HepG2 (cell line): Measurements from ENCODE around the gene SMG7. TPM values are rescaled to one million over a fixed set of nuclear protein-coding genes. Genes with fewer than 3 reads are reported as not detected.
A peak's percentile ranks its signal among the peaks of the same experiment; 100 is the strongest.

Experiments
- ATAC-seq: fragments of 200-7000 bp; cut with Tn5 transposase; 3 replicates; pipeline ENCODE4 v1.9.1; 2020; ENCODE audit warnings: mild to moderate bottlenecking, moderate library complexity
- BruUV-seq: library from RNA; stranded (reverse); fragments of 400-500 nt; replicated peaks from 2 replicates; lab custom pipeline; 2021; lab: Mats Ljungman, UMichigan
- CTCF ChIA-PET: fragments of 300-600 bp; formaldehyde crosslinking; extraction: SDS; loops from one replicate; lab custom pipeline; 2021; ENCODE audit warnings: low total read pairs, inconsistent platforms, low intra/inter-chr PET ratio; lab: Yijun Ruan, JAX
- POLR2A ChIA-PET: fragments of 350-600 bp; sonication (Branson Sonifier 250); formaldehyde crosslinking; loops from one replicate; lab custom pipeline; 2020; ENCODE audit warnings: antibody characterized with exemption, inconsistent platforms; lab: Yijun Ruan, JAX
- DNase-seq: peaks from one replicate; pipeline ENCODE4 v3.0.0-alpha.2; 2015; ENCODE audit warnings: low spot score
- FAIRE-seq: peaks from 3 replicates; lab custom pipeline; 2011; peaks lifted over from hg19 to GRCh38; lab: Jason Lieb, UNC
- H2AFZ ChIP-seq: one replicate; pipeline ENCODE4 v1.6.1; 2011; ENCODE audit warnings: low read length, inconsistent platforms
- H3K27ac ChIP-seq: fragments of 300-600 bp; 3 replicates; pipeline ENCODE4 v1.8.0; 2011; ENCODE audit warnings: mixed run types, mild to moderate bottlenecking, mixed read lengths, low read length, inconsistent platforms; ENCODE audit not compliant: insufficient read depth; ENCODE audit errors: extremely low read length
- H3K27me3 ChIP-seq, 2 experiments: fragments of 200-600 bp in 1 of 2; 2 replicates in 1 of 2; 3 replicates in 1 of 2; pipeline versions ENCODE4 v1.6.0 to v1.8.0; 2011; ENCODE audit warnings: low read length in 2 of 2, mild to moderate bottlenecking in 2 of 2, moderate library complexity in 2 of 2, inconsistent platforms in 1 of 2; ENCODE audit not compliant: insufficient read depth in 2 of 2, control insufficient read depth in 1 of 2
- H3K36me3 ChIP-seq, 2 experiments: fragments of 200-600 bp in 1 of 2; replicated peaks in 1 of 2; 2 replicates in 1 of 2; 3 replicates in 1 of 2; pipeline versions ENCODE4 v1.5.1 to v1.8.0; 2011; ENCODE audit warnings: low read length in 2 of 2, inconsistent platforms in 1 of 2; ENCODE audit not compliant: insufficient read depth in 2 of 2, control insufficient read depth in 1 of 2
- H3K4me1 ChIP-seq: 2 replicates; pipeline ENCODE4 v1.5.1; 2012; ENCODE audit warnings: low read length, inconsistent platforms; ENCODE audit not compliant: insufficient read depth
- H3K4me2 ChIP-seq: 2 replicates; pipeline ENCODE4 v1.6.0; 2011; ENCODE audit warnings: low read depth, low read length, inconsistent platforms
- H3K4me3 ChIP-seq, 3 experiments: fragments of 200-600 bp in 1 of 3; sonication (generic), shearing (Covaris generic) in 1 of 3; replicated peaks in 1 of 3; 2 replicates each; pipeline ENCODE4 v1.5.1; 2011 to 2016; ENCODE audit warnings: low read length in 3 of 3, inconsistent platforms in 2 of 3, low read depth in 2 of 3, mild to moderate bottlenecking in 2 of 3, control low read depth in 1 of 3, mixed read lengths in 1 of 3; ENCODE audit not compliant: insufficient read depth in 1 of 3
- H3K79me2 ChIP-seq: one replicate; pipeline ENCODE4 v1.6.1; 2011; ENCODE audit warnings: low read length, inconsistent platforms; ENCODE audit not compliant: insufficient read depth
- H3K9ac ChIP-seq: 2 replicates; pipeline ENCODE4 v1.6.0; 2011; ENCODE audit warnings: mild to moderate bottlenecking, low read depth, low read length, inconsistent platforms; ENCODE audit not compliant: insufficient read depth
- H3K9me3 ChIP-seq: 2 replicates; pipeline ENCODE4 v1.5.1; 2012; ENCODE audit warnings: mild to moderate bottlenecking, low read length
- H4K20me1 ChIP-seq: 2 replicates; pipeline ENCODE4 v1.6.0; 2011; ENCODE audit warnings: inconsistent platforms, mild to moderate bottlenecking, low read length, moderate library complexity; ENCODE audit not compliant: insufficient read depth
- GATA4 ChIP-seq: sonication (generic); IDR thresholded peaks from 2 replicates; pipeline ENCODE4 v1.6.1; 2016; ENCODE audit warnings: antibody characterized with exemption, low read depth, borderline replicate concordance
- HNF1A ChIP-seq, 2 experiments: sonication (generic) in 1 of 2; formaldehyde crosslinking in 1 of 2; IDR thresholded peaks; 2 replicates each; pipeline versions ENCODE4 v1.4.0 to v1.6.1; 2016 to 2020; ENCODE audit warnings: borderline replicate concordance in 1 of 2, low read depth in 1 of 2, mild to moderate bottlenecking in 1 of 2, missing genetic modification reagents in 1 of 2
- HNRNPUL1 ChIP-seq: fragments of 200-400 bp; formaldehyde crosslinking; IDR thresholded peaks from 2 replicates; pipeline ENCODE4 v1.6.1; 2017; ENCODE audit warnings: low read depth, mild to moderate bottlenecking, low read length, moderate library complexity
- JUNB ChIP-seq: sonication (generic); formaldehyde crosslinking; IDR thresholded peaks from 2 replicates; pipeline ENCODE4 v1.8.0; 2022; ENCODE audit warnings: missing genetic modification reagents, mild to moderate bottlenecking, borderline replicate concordance
- MAFK ChIP-seq, 2 experiments: IDR thresholded peaks in 1 of 2; conservative IDR thresholded peaks in 1 of 2; 2 replicates each; pipeline ENCODE4 v1.6.1; 2011; ENCODE audit warnings: improper control_type of control experiment in 2 of 2, low read length in 2 of 2
- NFE2L2 ChIP-seq: fragments of 150-350 bp; IDR thresholded peaks from 2 replicates; pipeline ENCODE4 v1.6.1; 2014; ENCODE audit warnings: low read length
- SMAD9 ChIP-seq: sonication (generic); formaldehyde crosslinking; IDR thresholded peaks from 2 replicates; pipeline ENCODE4 v1.5.1; 2020; ENCODE audit warnings: mild to moderate bottlenecking, missing genetic modification reagents
- THRA ChIP-seq: sonication (generic); formaldehyde crosslinking; IDR thresholded peaks from 2 replicates; pipeline ENCODE4 v1.4.0; 2020; ENCODE audit warnings: missing genetic modification reagents, borderline replicate concordance
- ZNF331 ChIP-seq: sonication (generic); formaldehyde crosslinking; IDR thresholded peaks from 2 replicates; pipeline ENCODE4 v1.4.0; 2020; ENCODE audit warnings: missing genetic modification reagents
- ZNF605 ChIP-seq: sonication (generic); formaldehyde crosslinking; IDR thresholded peaks from 2 replicates; pipeline ENCODE4 v1.8.0; 2022; ENCODE audit warnings: mild to moderate bottlenecking, missing genetic modification reagents
- WGBS: methylation state at CpG from one replicate; pipeline ENCODE4 v1.1.6; 2017; ENCODE audit warnings: low lambda C conversion rate; 5-methylcytosine and 5-hydroxymethylcytosine counted together
- in situ Hi-C: cut with HindIII; loops from 2 replicates; pipeline ENCODE4 v1.10.0; 2017; ENCODE audit warnings: low pct_unique_long_range_greater_than_20kb; ENCODE audit not compliant: extremely low pct_ligation_motif_present
- intact Hi-C: fragments of 100-400 bp; cut with micrococcal nuclease; formaldehyde crosslinking; loops from one replicate; pipeline ENCODE4 v1.10.0; 2022; ENCODE audit not compliant: unreplicated experiment
- polyA plus RNA-seq, 8 experiments: library from polyadenylated mRNA; depleted of rRNA in 3 of 8; stranded (reverse) in 7 of 8; unstranded in 1 of 8; fragments of >200 nt; fragmentation: Illumina TruSeq in 4 of 8; extraction: Trizol in 4 of 8; gene quantifications; 2 replicates each; pipeline versions ENCODE4 v1.2.1 to v1.2.3, GENCODE V29; 2011 to 2016; ENCODE audit warnings: low read depth in 4 of 8, missing spikeins in 1 of 8, mixed read lengths in 1 of 8; ENCODE audit not compliant: insufficient read depth in 1 of 8
- total RNA-seq, 5 experiments: library from RNA; depleted of rRNA; stranded (reverse); fragments of >200 nt; fragmentation: Illumina TruSeq; extraction: Trizol; gene quantifications; 2 replicates each; pipeline ENCODE4 v1.2.3, GENCODE V29; 2016; ENCODE audit warnings: low read depth in 1 of 5

The SMG7 gene
- total and polyA plus RNA-seq, 2 of the 13 experiments (the other 11 are each of a cell fraction or from before 2014, with no cell fraction given), result 14.9 to 27.9 TPM

- POLR2A ChIA-PET, result no interaction called here
- WGBS, result 24% methylated on average over 9 of the region's 9 CpGs
- peaks cover 56% of the 10 kb centered on the region for H3K79me2 ChIP-seq
- peaks cover 40% of the 10 kb centered on the region for H3K4me1 ChIP-seq
- no peaks in the 10 kb centered on the region; a peak in 1 of 5 replicates for H3K36me3 ChIP-seq
- no peak for DNase-seq
- BruUV-seq, result no TSS peak
- H3K27ac ChIP-seq, result peak overlapping the region; percentile 100
- peak overlapping the region; percentile 80 to 99 (median 87) for H3K4me3 ChIP-seq
- intact Hi-C loops, result loop anchor here (5.0 kb wide), 1 partner anchor 164 kb away; the partner anchor contains the start of gene ARPC5
- H3K9me3 ChIP-seq, result no peaks in the 10 kb centered on the region
- no peaks in the 10 kb centered on the region; a peak in 1 of 5 replicates for H3K27me3 ChIP-seq
- H3K9ac ChIP-seq, result peak overlapping the region; percentile 100
- peaks cover 11% of the 10 kb centered on the region; the same call in 1 of the 2 replicates for H4K20me1 ChIP-seq
- H3K4me2 ChIP-seq, result peak overlapping the region; percentile 91
- TF ChIP-seq JUNB (CRISPR knock-in tag) (0 out of 2 replicates have a peak, but pooled peaks have one; percentile 3), SMAD9 (CRISPR knock-in tag) (no peak)
- TF ChIP-seq, all 625 proteins: peak for 1
- FAIRE-seq (no peak), ATAC-seq (no peak)
- CTCF ChIA-PET, result no interaction called here
- H2AFZ ChIP-seq, result no peak overlapping the region
- in situ Hi-C loops, result loop anchor here (5.0 kb wide), 1 partner anchor 149 kb away; no protein-coding TSS in a partner anchor
Measured at GRCh38 chr1:183473217-183473536, 878 bp downstream of the SMG7 start.

- in situ Hi-C loops, result no loop called here
- 97% methylated on average over 3 of the region's 3 CpGs for WGBS
- H3K79me2 ChIP-seq, result peaks cover 85% of the 10 kb centered on the region
- ATAC-seq, result no peak
- DNase-seq, result no peak
- POLR2A ChIA-PET, result no interaction called here
- no peaks in the 10 kb centered on the region; a peak in 1 of 5 replicates for H3K27me3 ChIP-seq
- peaks cover 55% of the 10 kb centered on the region for H3K4me1 ChIP-seq
- H3K9me3 ChIP-seq, result no peaks in the 10 kb centered on the region
- no peak overlapping the region for H3K9ac ChIP-seq
- no peak overlapping the region for H2AFZ ChIP-seq
- no peak overlapping the region; the same call in 1 of the 2 replicates for H3K4me2 ChIP-seq
- no TSS peak for BruUV-seq
- H3K27ac ChIP-seq, result no peak overlapping the region
- H3K36me3 ChIP-seq, result peaks cover 0 to 4% of the 10 kb centered on the region in 2 experiments; a peak in 1 of 5 replicates
- H3K4me3 ChIP-seq, result no peak overlapping the region
- TF ChIP-seq ZNF331 (CRISPR knock-in tag), result no peak
- TF ChIP-seq THRA, result no peak
- TF ChIP-seq HNF1A (IDR thresholded peaks at IDR 0.05; ENCODE audit: low read depth), result no peak
- no peak for TF ChIP-seq HNF1A (CRISPR knock-in tag; IDR thresholded peaks at IDR 0.05; ENCODE audit: borderline replicate concordance)
- no peak for TF ChIP-seq HNRNPUL1
- TF ChIP-seq MAFK (conservative IDR thresholded peaks at IDR 0.05 in 1 of 2, IDR thresholded peaks at IDR 0.05 in 1 of 2; ENCODE audit: low read length in 2 of 2), result peak in 1 of 2 experiments; percentile 18; a peak in 1 of 4 replicates
- TF ChIP-seq ZNF605 (CRISPR knock-in tag), result no peak
- TF ChIP-seq GATA4, result no peak
- TF ChIP-seq NFE2L2, result peak; percentile 85
- TF ChIP-seq, all 625 proteins: peak for 2
- intact Hi-C loops, result no loop called here
- peaks cover 15% of the 10 kb centered on the region for H4K20me1 ChIP-seq
- no peak for FAIRE-seq
- CTCF ChIA-PET, result no interaction called here
Measured at GRCh38 chr1:183476081-183476480, 3.8 kb downstream of the SMG7 start.
